Measurements from ENCODE around the gene ATAD3A. TPM values are rescaled to one million over a fixed set of nuclear protein-coding genes. Genes with fewer than 3 reads are reported as not detected.
A peak's percentile ranks its signal among the peaks of the same experiment; 100 is the strongest.

ATAD3A gene
- total RNA-seq, 1 experiment from 2014 or later, result 55.8 TPM

GRCh38 chr1:1538334-1538733 is 26.4 kb downstream of the ATAD3A start:
- H3K79me2 ChIP-seq (ENCODE audit: insufficient read depth, low read length), result no peaks in the 10 kb centered on the region
- no peak for TF ChIP-seq CTCF (conservative IDR thresholded peaks at IDR 0.05)
- no peak for DNase-seq
- no peak overlapping the region for H3T11ph ChIP-seq (ENCODE audit: low read length)
- no peak overlapping the region for H3K18ac ChIP-seq (ENCODE audit: insufficient read length, low read depth, low read length)
- H3K14ac ChIP-seq (ENCODE audit: insufficient read depth, low read length), result no peak overlapping the region
- no peaks in the 10 kb centered on the region for H3K27me3 Mint-ChIP-seq (ENCODE audit: low read depth)
- peak overlapping the region; percentile 72 to 85 for H3K4me3 Mint-ChIP-seq
- no peaks in the 10 kb centered on the region for H3K9me3 ChIP-seq (ENCODE audit: control insufficient read depth, low read depth, low read length)
- H2BK15ac ChIP-seq (ENCODE audit: low read depth, low read length), result no peak overlapping the region
- H2BK120ac ChIP-seq (ENCODE audit: low read depth, low read length, poor library complexity, severe bottlenecking), result no peak overlapping the region
- H3K27ac ChIP-seq (ENCODE audit: insufficient read length, low read depth, low read length), result no peak overlapping the region
- H4K8ac ChIP-seq (replicated peaks; ENCODE audit: insufficient read length, low read depth, low read length), result no peak overlapping the region
- no peak overlapping the region for H2BK5ac ChIP-seq (ENCODE audit: insufficient read length, low read length)
- H2AK5ac ChIP-seq (ENCODE audit: insufficient read length, low read length), result no peak overlapping the region
- no peak overlapping the region for H3K56ac ChIP-seq (ENCODE audit: insufficient read length, low read depth, low read length)
- H4K5ac ChIP-seq (ENCODE audit: insufficient read length, low read depth, low read length), result no peak overlapping the region
- H4K20me1 ChIP-seq (ENCODE audit: control insufficient read depth, insufficient read depth, insufficient read length), result no peaks in the 10 kb centered on the region
- no CpG with 5 or more reads among the region's 23 CpGs for WGBS (ENCODE audit: extremely low coverage, insufficient read length, low lambda C conversion rate)
- H2BK12ac ChIP-seq (ENCODE audit: insufficient read length, low read depth, low read length), result no peak overlapping the region
- no peaks in the 10 kb centered on the region; a peak in 1 of 5 replicates for H3K9me3 Mint-ChIP-seq
- no peak overlapping the region for H3K4ac ChIP-seq (ENCODE audit: low read depth, low read length)
- peaks cover 0 to 4% of the 10 kb centered on the region in 2 experiments; a peak in 2 of 4 replicates for H3K4me1 Mint-ChIP-seq
- no peak overlapping the region for H3K4me2 ChIP-seq (ENCODE audit: insufficient read depth, insufficient read length, low read length)
- no peaks in the 10 kb centered on the region for H3K79me1 ChIP-seq (ENCODE audit: insufficient read depth, low read depth, low read length, poor library complexity, severe bottlenecking)
- no peak overlapping the region for H4K91ac ChIP-seq (ENCODE audit: insufficient read length, low read depth, low read length)
- no peak overlapping the region for H3K9ac ChIP-seq (ENCODE audit: extremely low read depth, insufficient read length, low read length)
- peaks cover 7% of the 10 kb centered on the region for H3K23me2 ChIP-seq (ENCODE audit: insufficient read length, low read depth, low read length, poor library complexity, severe bottlenecking)
- H3K27ac Mint-ChIP-seq, result peak overlapping the region in 1 of 3 experiments; percentile 81; a peak in 3 of 7 replicates
- H3K36me3 Mint-ChIP-seq (ENCODE audit: insufficient read depth in 1 of 3, low read depth in 3 of 3), result peaks cover 0 to 28% (median 21%) of the 10 kb centered on the region in 3 experiments; a peak in 6 of 7 replicates
- no peak overlapping the region for H3K23ac ChIP-seq (ENCODE audit: insufficient read length, low read depth, low read length)
- H2AFZ ChIP-seq (ENCODE audit: low read length), result no peak overlapping the region
- H2BK20ac ChIP-seq (ENCODE audit: low read depth, low read length, poor library complexity, severe bottlenecking), result no peak overlapping the region
- no peaks in the 10 kb centered on the region for H3K4me1 ChIP-seq (ENCODE audit: insufficient read depth, low read length)
- H3K27me3 ChIP-seq (ENCODE audit: insufficient read depth, low read length), result no peaks in the 10 kb centered on the region
